B cell (primary cell): ENCODE results near the gene LRRC73. TPM values are rescaled to one million over a fixed set of nuclear protein-coding genes. Genes with fewer than 3 reads are reported as not detected.

ENCODE experiments used
- ATAC-seq: fragments of 200-7000 bp; cut with Tn5 transposase; one replicate; pipeline ENCODE4 v1.10.0; 2021; ENCODE audit warnings: low read depth, mild to moderate bottlenecking, moderate number of reproducible peaks, moderate library complexity
- CTCF ChIA-PET: fragments of 350-600 bp; sonication (Branson Sonifier 250); formaldehyde crosslinking; loops from one replicate; lab custom pipeline; 2021; ENCODE audit warnings: antibody characterized with exemption, inconsistent platforms; lab: Charles Lee
- POLR2A ChIA-PET: fragments of 350-600 bp; sonication (Branson Sonifier 250); formaldehyde crosslinking; loops from one replicate; lab custom pipeline; 2021; ENCODE audit warnings: antibody characterized with exemption; lab: Charles Lee
- DNase-seq: peaks from one replicate; pipeline ENCODE4 v3.0.0; 2013
- H2AFZ ChIP-seq: 2 replicates; pipeline ENCODE4 v1.6.1; 2012; ENCODE audit warnings: mild to moderate bottlenecking, low read depth, low read length; ENCODE audit not compliant: insufficient read depth, poor library complexity, severe bottlenecking
- H3K27ac ChIP-seq, 2 donors: 1 replicate in 1 of 2; 2 replicates in 1 of 2; pipeline ENCODE4 v1.5.1; 2012 to 2013; ENCODE audit warnings: low read length in 2 of 2, mild to moderate bottlenecking in 2 of 2, moderate library complexity in 1 of 2
- H3K27me3 ChIP-seq, 4 experiments: fragments of 200-600 bp in 1 of 4; sonication (generic) in 1 of 4; replicated peaks in 1 of 4; 1 replicate in 2 of 4; 2 replicates in 2 of 4; pipeline versions ENCODE4 v1.6.1 to v1.7.0; 2013 to 2016; ENCODE audit warnings: low read length in 3 of 4, mild to moderate bottlenecking in 2 of 4, mixed read lengths in 1 of 4, moderate library complexity in 1 of 4; ENCODE audit not compliant: insufficient read depth in 4 of 4, control insufficient read depth in 3 of 4; ENCODE audit errors: control extremely low read depth in 1 of 4
- H3K36me3 ChIP-seq, 2 experiments: replicated peaks in 1 of 2; 1 replicate in 1 of 2; 2 replicates in 1 of 2; pipeline versions ENCODE4 v1.6.1 to v1.7.1; 2013; ENCODE audit warnings: low read length in 1 of 2; ENCODE audit not compliant: insufficient read depth in 2 of 2, control insufficient read depth in 1 of 2; ENCODE audit errors: control extremely low read depth in 1 of 2, extremely low read depth in 1 of 2
- H3K4me1 ChIP-seq, 2 donors: fragments of 200-600 bp in 1 of 2; sonication (generic) in 1 of 2; 1 replicate in 1 of 2; 2 replicates in 1 of 2; pipeline versions ENCODE4 v1.5.1 to v1.6.1; 2013 to 2017; ENCODE audit warnings: low read length in 2 of 2; ENCODE audit not compliant: control insufficient read depth in 2 of 2, insufficient read depth in 2 of 2
- H3K4me2 ChIP-seq: replicated peaks from 2 replicates; pipeline ENCODE3; 2012; ENCODE audit warnings: mild to moderate bottlenecking, low read depth, low read length; ENCODE audit not compliant: poor library complexity, severe bottlenecking
- H3K4me3 ChIP-seq, 5 experiments: fragments of 200-600 bp in 1 of 5; sonication (generic) in 1 of 5; 1 replicate in 3 of 5; 2 replicates in 2 of 5; pipeline versions ENCODE4 v1.5.1 to v1.7.0; 2011 to 2016; ENCODE audit warnings: low read length in 4 of 5, mild to moderate bottlenecking in 4 of 5, low read depth in 2 of 5, control low read depth in 1 of 5, moderate library complexity in 1 of 5; ENCODE audit not compliant: insufficient read depth in 1 of 5; ENCODE audit errors: control extremely low read depth in 1 of 5, extremely low read depth in 1 of 5
- H3K79me2 ChIP-seq: fragments of 200-600 bp; sonication (generic); one replicate; pipeline ENCODE4 v1.6.0; 2016; ENCODE audit warnings: low read length; ENCODE audit not compliant: control insufficient read depth, insufficient read depth
- H3K9ac ChIP-seq: fragments of 200-600 bp; sonication (generic); 2 replicates; pipeline ENCODE4 v1.6.1; 2017; ENCODE audit warnings: mild to moderate bottlenecking, low read length, moderate library complexity
- H3K9me3 ChIP-seq, 3 donors: one replicate each; pipeline versions ENCODE4 v1.6.1 to v1.7.1; 2013; ENCODE audit warnings: low read length in 2 of 3; ENCODE audit not compliant: control insufficient read depth in 2 of 3, insufficient read depth in 1 of 3; ENCODE audit errors: control extremely low read depth in 1 of 3
- H4K20me1 ChIP-seq: 2 replicates; pipeline ENCODE4 v1.6.0; 2012; ENCODE audit warnings: mild to moderate bottlenecking, low read length; ENCODE audit not compliant: insufficient read depth, control insufficient read depth, poor library complexity, severe bottlenecking
- H3K27ac Mint-ChIP-seq: one replicate; pipeline ENCODE4 v1.8.0; 2021; ENCODE audit warnings: mixed read lengths
- H3K27me3 Mint-ChIP-seq: one replicate; pipeline ENCODE4 v1.8.0; 2021; ENCODE audit warnings: mixed read lengths
- H3K4me1 Mint-ChIP-seq: one replicate; pipeline ENCODE4 v1.8.0; 2021; ENCODE audit warnings: mixed read lengths
- H3K4me3 Mint-ChIP-seq: one replicate; pipeline ENCODE4 v1.8.0; 2021; ENCODE audit warnings: mixed read lengths
- H3K9me3 Mint-ChIP-seq: one replicate; pipeline ENCODE4 v1.8.0; 2022; ENCODE audit warnings: mixed read lengths; ENCODE audit not compliant: insufficient read depth
- CTCF ChIP-seq: fragments of 200-600 bp; IDR thresholded peaks from one replicate; pipeline ENCODE4 v1.8.0; 2022; ENCODE audit warnings: antibody characterized with exemption, mild to moderate bottlenecking
- EZH2 ChIP-seq: IDR thresholded peaks from 2 replicates; pipeline ENCODE4 v1.6.1; 2012; ENCODE audit warnings: borderline replicate concordance, low read depth, mild to moderate bottlenecking, moderate library complexity, low read length; ENCODE audit not compliant: insufficient read depth, poor library complexity, severe bottlenecking
- WGBS: methylation state at CpG from one replicate; pipeline ENCODE4 v1.1.5; 2013; ENCODE audit warnings: missing lambda C conversion rate; ENCODE audit not compliant: insufficient coverage; 5-methylcytosine and 5-hydroxymethylcytosine counted together
- intact Hi-C: fragments of 100-400 bp; cut with micrococcal nuclease; formaldehyde crosslinking; loops from one replicate; pipeline ENCODE4 v1.10.0; 2022
- polyA plus RNA-seq: library from polyadenylated mRNA; depleted of rRNA; stranded (reverse); fragments of >200 nt; gene quantifications from 2 replicates; pipeline ENCODE4 v1.2.3, GENCODE V29; 2012
- small RNA-seq: library from RNA; depleted of rRNA; stranded (forward); fragments of <200 nt; gene quantifications from one replicate; pipeline ENCODE3, GENCODE V24; 2012; ENCODE audit warnings: low replicate concordance, low read depth; ENCODE audit not compliant: insufficient read length
- total RNA-seq, 2 donors: library from RNA; stranded (reverse); fragments of 120-200 nt in 1 of 2; gene quantifications; 1 replicate in 1 of 2; 2 replicates in 1 of 2; pipeline versions ENCODE4 v1.2.3 to v1.2.4, GENCODE V29; 2013 to 2022

LRRC73 gene
- total and polyA plus RNA-seq, 2 donors (not counting 1 experiment from before 2014, with no cell fraction given), result 0.06 to 0.99 TPM

GRCh38 chr6:43457643-43458042 lies 52.5 kb downstream of the LRRC73 start:
- WGBS, result no CpG with 5 or more reads among the region's 9 CpGs
- H3K4me1 Mint-ChIP-seq, result peaks cover 14% of the 10 kb centered on the region
- Histone ChIP-seq H3K4me1 (peaks cover 7 to 12% of the 10 kb centered on the region in 2 donors), H4K20me1 (no peaks in the 10 kb centered on the region), H3K27me3 (peaks cover 0 to 4% (median 2%) of the 10 kb centered on the region in 4 experiments), H3K27ac (no peak overlapping the region), H3K79me2 (no peaks in the 10 kb centered on the region), H3K36me3 (no peaks in the 10 kb centered on the region), H3K4me2 (no peak overlapping the region), H3K9me3 (peaks cover 0 to 2% (median 0%) of the 10 kb centered on the region in 3 donors), H2AFZ (no peak overlapping the region), H3K4me3 (no peak overlapping the region), H3K9ac (no peak overlapping the region)
- H3K4me3 Mint-ChIP-seq, result no peak overlapping the region
- no peaks in the 10 kb centered on the region for H3K9me3 Mint-ChIP-seq
- peaks cover 3% of the 10 kb centered on the region for H3K27me3 Mint-ChIP-seq
- ChIA-PET CTCF (interaction anchor here (0.7 to 1.4 kb wide), 4 partner anchors 18 to 520 kb away, joined by 4 to 7 read pairs (median 4); partner anchors contain the start of gene ABCC10), POLR2A (interaction anchor here (0.6 kb wide), 1 partner anchor 140 kb away, joined by 4 read pairs; no protein-coding TSS in a partner anchor)
- H3K27ac Mint-ChIP-seq, result no peak overlapping the region
- ATAC-seq, result no peak
- DNase-seq, result no peak
- intact Hi-C loops, result loop anchor here (5.0 kb wide), 1 partner anchor 190 kb away; no protein-coding TSS in a partner anchor
- TF ChIP-seq EZH2, result no peak
- no peak for TF ChIP-seq CTCF

Small RNA genes lying within 50 kb of the gene (small RNA-seq; reads per million reads assigned to genes)
- gene RF00426 (not detected), gene RNU6-1113P (not detected)

Other genes starting within 250 kb of the LRRC73 start
- not detected in 2 replicates for gene SLC22A7, start 212.1 kb downstream of the LRRC73 start, total RNA-seq
- gene SLC22A7, start 212.1 kb downstream of the LRRC73 start, polyA plus RNA-seq, result not detected in 2 replicates
- 25.8 and 27.9 TPM in 2 replicates for gene CRIP3, start 201.5 kb downstream of the LRRC73 start, total RNA-seq
- 64.0 and 64.6 TPM in 2 replicates for gene CRIP3, start 201.5 kb downstream of the LRRC73 start, polyA plus RNA-seq
- 79.7 and 80.9 TPM in 2 replicates for gene ZNF318, start 140.7 kb downstream of the LRRC73 start, total RNA-seq
- 91.8 and 113 TPM in 2 replicates for gene ZNF318, start 140.7 kb downstream of the LRRC73 start, polyA plus RNA-seq
- 71.5 and 84.2 TPM in 2 replicates for gene ABCC10, start 82.8 kb downstream of the LRRC73 start, total RNA-seq
- gene ABCC10, start 82.8 kb downstream of the LRRC73 start, polyA plus RNA-seq, result 31.4 and 39.5 TPM in 2 replicates
- gene DLK2, start 54.8 kb downstream of the LRRC73 start, total RNA-seq, result 0.58 TPM in 1 of 2 replicates, not detected in the other
- gene DLK2, start 54.8 kb downstream of the LRRC73 start, polyA plus RNA-seq, result 0.20 and 0.34 TPM in 2 replicates
- gene TJAP1, start 32.8 kb downstream of the LRRC73 start, total RNA-seq, result 57.1 and 59.1 TPM in 2 replicates
- gene TJAP1, start 32.8 kb downstream of the LRRC73 start, polyA plus RNA-seq, result 70.7 and 79.3 TPM in 2 replicates
- 82.1 and 92.6 TPM in 2 replicates for gene YIPF3, start 6.6 kb upstream of the LRRC73 start, total RNA-seq
- gene YIPF3, start 6.6 kb upstream of the LRRC73 start, polyA plus RNA-seq, result 64.3 and 107 TPM in 2 replicates
- 42.0 and 43.3 TPM in 2 replicates for gene POLR1C, start 6.7 kb upstream of the LRRC73 start, total RNA-seq
- 21.4 and 26.9 TPM in 2 replicates for gene POLR1C, start 6.7 kb upstream of the LRRC73 start, polyA plus RNA-seq
- 45.7 and 48.1 TPM in 2 replicates for gene XPO5, start 65.7 kb upstream of the LRRC73 start, total RNA-seq
- gene XPO5, start 65.7 kb upstream of the LRRC73 start, polyA plus RNA-seq, result 14.4 and 17.2 TPM in 2 replicates
- gene POLH, start 65.8 kb upstream of the LRRC73 start, total RNA-seq, result 24.8 and 26.4 TPM in 2 replicates
- 8.9 and 14.7 TPM in 2 replicates for gene POLH, start 65.8 kb upstream of the LRRC73 start, polyA plus RNA-seq
- 103 and 122 TPM in 2 replicates for gene GTPBP2, start 118.9 kb upstream of the LRRC73 start, total RNA-seq
- gene GTPBP2, start 118.9 kb upstream of the LRRC73 start, polyA plus RNA-seq, result 80.8 and 101 TPM in 2 replicates
- gene MAD2L1BP, start 125.5 kb upstream of the LRRC73 start, total RNA-seq, result 34.6 and 35.4 TPM in 2 replicates
- 31.5 and 32.7 TPM in 2 replicates for gene MAD2L1BP, start 125.5 kb upstream of the LRRC73 start, polyA plus RNA-seq
- 0.15 TPM in 1 of 2 replicates, not detected in the other for gene RSPH9, start 134.7 kb upstream of the LRRC73 start, total RNA-seq
- 0.04 TPM in 1 of 2 replicates, not detected in the other for gene RSPH9, start 134.7 kb upstream of the LRRC73 start, polyA plus RNA-seq
- gene MRPS18A, start 177.4 kb upstream of the LRRC73 start, total RNA-seq, result 37.0 and 39.6 TPM in 2 replicates
- gene MRPS18A, start 177.4 kb upstream of the LRRC73 start, polyA plus RNA-seq, result 22.8 and 46.3 TPM in 2 replicates